ENCODE data around the gene TRMT44. TPM values are rescaled to one million over a fixed set of nuclear protein-coding genes. Genes with fewer than 3 reads are reported as not detected.

Gene TRMT44
- total and polyA plus RNA-seq, 2 donors (not counting 1 experiment from before 2014, with no cell fraction given): 13.3 to 37.4 TPM

- Histone ChIP-seq H3K4me2 (replicated peaks; ENCODE audit: low read depth, low read length, poor library complexity, severe bottlenecking) (no peak overlapping the region), H3K9me3 (ENCODE audit: control extremely low read depth in 1 of 3, control insufficient read depth in 2 of 3, insufficient read depth in 1 of 3, low read length in 2 of 3) (peaks cover 0 to 8% (median 0%) of the 10 kb centered on the region in 3 donors), H3K4me1 (ENCODE audit: control insufficient read depth in 2 of 2, insufficient read depth in 2 of 2, low read length in 2 of 2) (no peaks in the 10 kb centered on the region), H4K20me1 (ENCODE audit: control insufficient read depth, insufficient read depth, low read length, poor library complexity, severe bottlenecking) (no peaks in the 10 kb centered on the region), H3K27ac (ENCODE audit: low read length in 2 of 2) (no peak overlapping the region), H3K4me3 (ENCODE audit: control extremely low read depth in 1 of 5, extremely low read depth in 1 of 5, insufficient read depth in 1 of 5, low read depth in 2 of 5, low read length in 4 of 5) (no peak overlapping the region), H3K79me2 (ENCODE audit: control insufficient read depth, insufficient read depth, low read length) (no peaks in the 10 kb centered on the region), H3K9ac (ENCODE audit: low read length) (no peak overlapping the region), H3K27me3 (replicated peaks in 1 of 4; ENCODE audit: control extremely low read depth in 1 of 4, control insufficient read depth in 3 of 4, insufficient read depth in 4 of 4, low read length in 3 of 4) (no peaks in the 10 kb centered on the region), H2AFZ (ENCODE audit: insufficient read depth, low read depth, low read length, poor library complexity, severe bottlenecking) (no peak overlapping the region), H3K36me3 (replicated peaks in 1 of 2; ENCODE audit: control extremely low read depth in 1 of 2, control insufficient read depth in 1 of 2, extremely low read depth in 1 of 2, insufficient read depth in 2 of 2, low read length in 1 of 2) (no peaks in the 10 kb centered on the region)
- H3K9me3 Mint-ChIP-seq (ENCODE audit: insufficient read depth): peaks cover 7% of the 10 kb centered on the region
- TF ChIP-seq, protein P1, sequence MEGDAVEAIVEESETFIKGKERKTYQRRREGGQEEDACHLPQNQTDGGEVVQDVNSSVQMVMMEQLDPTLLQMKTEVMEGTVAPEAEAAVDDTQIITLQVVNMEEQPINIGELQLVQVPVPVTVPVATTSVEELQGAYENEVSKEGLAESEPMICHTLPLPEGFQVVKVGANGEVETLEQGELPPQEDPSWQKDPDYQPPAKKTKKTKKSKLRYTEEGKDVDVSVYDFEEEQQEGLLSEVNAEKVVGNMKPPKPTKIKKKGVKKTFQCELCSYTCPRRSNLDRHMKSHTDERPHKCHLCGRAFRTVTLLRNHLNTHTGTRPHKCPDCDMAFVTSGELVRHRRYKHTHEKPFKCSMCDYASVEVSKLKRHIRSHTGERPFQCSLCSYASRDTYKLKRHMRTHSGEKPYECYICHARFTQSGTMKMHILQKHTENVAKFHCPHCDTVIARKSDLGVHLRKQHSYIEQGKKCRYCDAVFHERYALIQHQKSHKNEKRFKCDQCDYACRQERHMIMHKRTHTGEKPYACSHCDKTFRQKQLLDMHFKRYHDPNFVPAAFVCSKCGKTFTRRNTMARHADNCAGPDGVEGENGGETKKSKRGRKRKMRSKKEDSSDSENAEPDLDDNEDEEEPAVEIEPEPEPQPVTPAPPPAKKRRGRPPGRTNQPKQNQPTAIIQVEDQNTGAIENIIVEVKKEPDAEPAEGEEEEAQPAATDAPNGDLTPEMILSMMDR (IDR thresholded peaks at IDR 0.05): no peak
- TF ChIP-seq EZH2 (IDR thresholded peaks at IDR 0.05; ENCODE audit: borderline replicate concordance, insufficient read depth, low read depth, low read length, poor library complexity, severe bottlenecking): no peak
- DNase-seq (no peak), ATAC-seq (ENCODE audit: low read depth) (no peak)
- WGBS (ENCODE audit: insufficient coverage): 85% methylated on average over 11 of the region's 12 CpGs
- no peak overlapping the region for H3K27ac Mint-ChIP-seq
- peaks cover 3% of the 10 kb centered on the region for H3K27me3 Mint-ChIP-seq
- intact Hi-C loops (cut with micrococcal nuclease): no loop called here
- ChIA-PET POLR2A (no interaction called here), CTCF (no interaction called here)
- H3K4me3 Mint-ChIP-seq: no peak overlapping the region
- no peaks in the 10 kb centered on the region for H3K4me1 Mint-ChIP-seq
Measured at GRCh38 chr4:8510191-8510590, 69.6 kb downstream of the TRMT44 start.

DNA sequence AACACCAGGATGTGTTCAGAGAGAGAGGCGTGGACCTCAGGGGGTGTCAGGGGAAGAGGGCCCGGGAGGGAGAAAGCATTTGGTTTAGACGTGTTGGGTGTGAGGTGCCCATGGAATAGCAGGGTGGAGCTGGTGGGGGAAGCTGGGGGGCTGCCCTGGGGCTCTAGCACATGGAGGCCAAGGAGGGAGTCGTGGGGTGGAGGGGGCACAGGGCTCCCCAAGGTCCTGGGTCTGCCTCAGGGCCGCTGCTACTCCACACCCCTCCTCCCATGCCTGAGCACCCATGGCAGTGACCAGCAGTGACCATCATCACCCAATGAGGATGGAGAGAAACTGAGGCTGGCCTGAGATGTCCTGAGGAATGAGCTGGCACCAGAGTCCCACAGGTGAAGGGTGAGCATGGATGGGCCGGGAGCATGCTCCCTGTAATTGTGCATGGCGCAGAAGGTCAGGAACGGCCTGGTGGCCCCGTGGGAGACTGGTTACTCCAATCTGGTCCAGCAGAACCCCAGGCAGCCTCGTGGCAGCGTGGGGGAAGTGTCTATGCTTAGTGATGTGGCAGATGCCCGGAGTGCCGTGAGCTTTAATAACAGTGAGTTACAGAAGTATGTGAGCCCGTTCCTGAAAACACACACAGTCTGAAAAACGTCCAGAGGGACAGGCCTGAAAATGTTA lies 70.2 kb downstream of the TRMT44 start:
- H3K9me3 ChIP-seq (ENCODE audit: control extremely low read depth in 1 of 3, control insufficient read depth in 2 of 3, insufficient read depth in 1 of 3, low read length in 2 of 3): peaks cover 0 to 5% (median 0%) of the 10 kb centered on the region in 3 donors
- Mint-ChIP-seq H3K9me3 (ENCODE audit: insufficient read depth) (peaks cover 7% of the 10 kb centered on the region), H3K27ac (no peak overlapping the region), H3K4me1 (no peaks in the 10 kb centered on the region), H3K27me3 (peaks cover 3% of the 10 kb centered on the region), H3K4me3 (no peak overlapping the region)
- H3K4me3 ChIP-seq (ENCODE audit: control extremely low read depth in 1 of 5, extremely low read depth in 1 of 5, insufficient read depth in 1 of 5, low read depth in 2 of 5, low read length in 4 of 5): no peak overlapping the region
- H3K9ac ChIP-seq (ENCODE audit: low read length): no peak overlapping the region
- TF ChIP-seq, protein P1 (IDR thresholded peaks at IDR 0.05): no peak
- TF ChIP-seq EZH2 (IDR thresholded peaks at IDR 0.05; ENCODE audit: borderline replicate concordance, insufficient read depth, low read depth, low read length, poor library complexity, severe bottlenecking): no peak
- no peaks in the 10 kb centered on the region for H3K36me3 ChIP-seq (replicated peaks in 1 of 2; ENCODE audit: control extremely low read depth in 1 of 2, control insufficient read depth in 1 of 2, extremely low read depth in 1 of 2, insufficient read depth in 2 of 2, low read length in 1 of 2)
- no peak for ATAC-seq (ENCODE audit: low read depth)
- DNase-seq: no peak
- CTCF ChIA-PET: no interaction called here
- H3K27me3 ChIP-seq (replicated peaks in 1 of 4; ENCODE audit: control extremely low read depth in 1 of 4, control insufficient read depth in 3 of 4, insufficient read depth in 4 of 4, low read length in 3 of 4): peaks cover 0 to 3% (median 0%) of the 10 kb centered on the region in 4 experiments
- intact Hi-C loops (cut with micrococcal nuclease): no loop called here
- H3K79me2 ChIP-seq (ENCODE audit: control insufficient read depth, insufficient read depth, low read length): no peaks in the 10 kb centered on the region
- POLR2A ChIA-PET: no interaction called here
- no peak overlapping the region for H3K4me2 ChIP-seq (replicated peaks; ENCODE audit: low read depth, low read length, poor library complexity, severe bottlenecking)
- WGBS (ENCODE audit: insufficient coverage): 74% methylated on average over 7 of the region's 15 CpGs
- no peak overlapping the region for H2AFZ ChIP-seq (ENCODE audit: insufficient read depth, low read depth, low read length, poor library complexity, severe bottlenecking)
- no peak overlapping the region for H3K27ac ChIP-seq (ENCODE audit: low read length in 2 of 2)
- no peaks in the 10 kb centered on the region for H3K4me1 ChIP-seq (ENCODE audit: control insufficient read depth in 2 of 2, insufficient read depth in 2 of 2, low read length in 2 of 2)
- no peaks in the 10 kb centered on the region for H4K20me1 ChIP-seq (ENCODE audit: control insufficient read depth, insufficient read depth, low read length, poor library complexity, severe bottlenecking)
